H54 (cell line): ENCODE results near the gene AQP12A.

ENCODE experiments used
- DNase-seq: peaks from one replicate; pipeline ENCODE4 v3.0.0; 2011; ENCODE audit warnings: low spot score, mixed read lengths; ENCODE audit not compliant: insufficient read length
- FAIRE-seq: peaks from 3 replicates; lab custom pipeline; 2011; peaks lifted over from hg19 to GRCh38; lab: Jason Lieb, UNC
- POLR2A ChIP-seq: IDR thresholded peaks from 2 replicates; pipeline ENCODE4 v1.6.1; 2011; ENCODE audit warnings: low read depth, mild to moderate bottlenecking, low read length

AQP12A gene

DNA sequence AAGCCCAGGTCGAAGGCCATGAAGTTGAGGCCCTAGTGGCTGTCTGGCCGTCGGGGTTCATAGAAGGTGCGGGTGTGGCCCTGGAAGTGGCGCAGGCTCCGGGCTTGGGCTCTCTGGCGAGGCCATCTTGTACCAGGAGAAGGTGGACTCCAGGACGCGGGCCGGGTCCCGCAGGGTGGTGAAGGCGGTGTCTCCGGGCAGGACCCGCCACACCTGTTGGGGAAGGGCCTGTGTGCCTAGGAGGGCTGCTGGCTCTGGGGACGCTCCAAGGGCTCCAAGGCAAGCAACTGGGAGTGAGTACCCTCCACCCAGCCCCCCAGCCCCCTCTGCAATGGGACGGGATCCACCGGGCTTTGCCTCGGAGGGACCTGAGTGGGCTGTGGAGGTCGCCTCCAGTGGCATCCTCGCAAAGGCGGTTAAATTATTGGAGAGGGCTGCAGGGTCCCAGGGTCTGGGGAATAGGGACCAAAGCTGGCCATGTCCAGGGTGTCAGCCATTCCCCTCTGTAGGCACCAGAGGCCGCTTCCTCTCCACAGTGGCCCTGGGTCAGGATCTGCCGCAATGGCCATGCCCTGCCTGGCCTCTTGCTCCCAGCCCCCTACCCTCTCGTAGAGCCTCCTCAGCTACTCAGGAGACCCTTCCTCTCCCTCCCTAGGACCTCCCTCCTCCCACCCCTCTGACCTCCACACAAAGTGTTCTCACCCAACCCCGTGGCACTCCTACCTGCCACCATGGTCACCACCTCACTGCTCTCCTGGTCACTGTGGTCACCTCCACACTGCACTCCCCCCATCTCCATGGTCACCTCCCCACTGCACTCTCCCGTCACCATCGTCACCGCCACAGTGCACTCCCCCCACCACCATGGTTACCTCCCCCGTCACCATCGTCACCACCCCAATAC is 10.3 kb downstream of the AQP12A start:
- FAIRE-seq (no peak), DNase-seq (no peak)
- TF ChIP-seq POLR2A = no peak

DNA sequence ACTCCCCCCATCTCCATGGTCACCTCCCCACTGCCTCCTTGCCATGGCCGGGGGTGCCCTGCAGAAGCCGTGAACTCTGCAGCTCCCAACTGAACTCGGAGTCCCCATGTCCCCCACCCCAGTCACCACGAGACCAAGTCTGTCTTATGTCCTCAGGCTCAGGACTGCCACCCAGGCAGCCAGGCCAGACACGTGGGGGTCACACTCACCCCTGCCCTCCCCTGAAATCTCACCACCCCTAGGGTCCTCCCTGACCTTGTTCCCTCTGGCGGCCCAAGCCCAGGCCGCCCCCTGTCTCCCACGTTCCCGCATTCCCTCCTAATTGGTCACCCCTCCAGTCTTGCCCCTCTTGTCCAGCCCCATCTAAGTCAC is 11.0 kb downstream of the AQP12A start:
- FAIRE-seq = no peak
- DNase-seq = no peak
- TF ChIP-seq POLR2A = no peak

DNA sequence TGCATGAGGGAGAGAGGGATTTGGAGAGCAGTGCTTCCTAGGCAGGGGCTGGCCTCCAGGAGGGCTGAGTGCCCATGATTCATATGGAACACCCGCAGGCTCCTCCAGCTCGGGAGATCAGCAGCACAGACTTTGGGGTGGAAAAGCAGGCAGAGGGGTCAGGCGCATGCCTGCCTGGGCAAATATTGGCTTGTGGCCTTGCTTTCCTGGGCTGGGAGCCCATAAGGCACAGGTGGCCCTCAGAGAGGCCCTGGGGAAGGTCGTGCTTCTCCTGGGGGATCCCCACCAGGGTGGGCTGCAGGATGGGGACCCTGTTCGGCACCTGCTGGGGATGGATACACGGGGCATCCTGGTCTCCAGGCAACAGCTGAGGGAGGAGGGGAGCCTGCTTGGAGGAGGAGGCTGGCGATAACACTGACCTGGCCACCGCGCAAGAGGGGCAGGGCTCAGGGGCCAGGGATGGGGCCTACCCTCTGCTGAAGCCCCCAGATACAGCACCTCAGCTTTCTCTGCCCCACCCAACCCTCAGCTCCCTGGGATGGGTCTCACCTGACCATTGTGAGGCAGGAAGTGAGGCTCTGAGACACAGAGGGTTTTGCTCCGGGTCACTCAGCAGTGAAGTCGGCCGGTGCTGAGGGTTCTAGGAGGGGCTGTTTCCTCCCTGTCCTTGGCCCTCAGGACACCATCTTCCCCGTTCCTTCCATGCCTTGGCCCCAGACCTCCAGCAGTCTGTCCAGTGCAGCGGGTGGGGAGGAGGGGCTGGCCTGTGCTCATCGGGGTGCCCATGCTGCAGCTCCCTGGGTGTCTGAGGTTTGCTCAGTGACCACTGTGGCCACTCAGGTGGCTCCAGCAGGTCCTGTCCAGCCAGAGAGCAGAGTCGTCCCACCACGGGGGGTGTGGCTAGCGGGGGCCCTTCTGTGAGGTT is 12.0 kb downstream of the AQP12A start:
- FAIRE-seq = no peak
- peak; percentile 47 for DNase-seq
- no peak for TF ChIP-seq POLR2A

DNA sequence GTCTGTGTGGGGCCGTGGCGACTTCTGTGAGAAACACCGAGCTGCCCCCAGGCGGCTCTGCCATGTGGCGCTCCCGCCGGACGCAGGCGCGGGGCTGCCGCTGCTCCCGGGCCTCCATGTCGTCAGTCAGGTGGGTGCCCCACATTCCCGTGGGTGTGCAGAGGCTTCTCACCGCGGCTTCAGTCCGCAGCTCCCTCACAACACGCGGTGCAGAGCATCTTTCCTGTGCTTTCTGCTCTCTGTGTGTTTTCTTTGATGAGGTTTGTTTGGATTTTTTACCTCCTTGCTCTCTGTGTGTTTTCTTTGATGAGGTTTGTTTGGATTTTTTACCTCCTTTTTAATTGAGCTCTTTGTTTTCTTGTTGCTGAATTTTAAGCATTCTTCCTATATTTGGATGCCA is 13.0 kb downstream of the AQP12A start:
- no peak for DNase-seq

DNA sequence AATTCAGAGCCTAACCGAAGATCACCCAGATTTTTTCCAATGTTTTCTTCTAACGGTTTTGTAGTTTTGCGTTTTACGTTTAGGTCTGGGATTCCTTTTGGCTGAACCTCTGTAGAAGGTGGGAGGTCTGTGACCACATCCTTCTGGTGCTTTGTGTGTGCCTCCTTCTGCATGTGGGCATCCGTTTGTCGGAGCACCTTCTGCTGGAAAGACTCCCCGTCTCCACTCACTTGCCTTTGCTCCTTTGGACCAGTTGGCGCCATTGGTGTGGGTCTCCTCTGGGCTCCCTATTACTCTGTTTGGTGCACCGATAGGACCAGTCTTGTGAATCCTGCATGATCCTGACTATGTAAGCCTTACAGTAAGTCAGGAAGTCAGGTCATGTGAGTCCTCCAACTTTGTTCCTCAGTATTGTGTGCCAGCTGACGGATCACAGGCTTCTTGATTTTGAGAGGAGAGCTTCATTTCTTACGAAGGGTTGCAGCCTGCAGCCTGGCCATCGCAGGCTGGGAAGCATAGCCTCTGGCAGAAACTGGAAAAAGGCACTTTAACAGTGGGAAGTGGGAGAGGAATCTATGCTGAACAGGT is 13.6 kb downstream of the AQP12A start:
- FAIRE-seq (no peak), DNase-seq (no peak)
- no peak for TF ChIP-seq POLR2A

More for the DNA sequence above, 13.0 kb downstream of the AQP12A start:
- no peak for FAIRE-seq
- no peak for TF ChIP-seq POLR2A

DNA sequence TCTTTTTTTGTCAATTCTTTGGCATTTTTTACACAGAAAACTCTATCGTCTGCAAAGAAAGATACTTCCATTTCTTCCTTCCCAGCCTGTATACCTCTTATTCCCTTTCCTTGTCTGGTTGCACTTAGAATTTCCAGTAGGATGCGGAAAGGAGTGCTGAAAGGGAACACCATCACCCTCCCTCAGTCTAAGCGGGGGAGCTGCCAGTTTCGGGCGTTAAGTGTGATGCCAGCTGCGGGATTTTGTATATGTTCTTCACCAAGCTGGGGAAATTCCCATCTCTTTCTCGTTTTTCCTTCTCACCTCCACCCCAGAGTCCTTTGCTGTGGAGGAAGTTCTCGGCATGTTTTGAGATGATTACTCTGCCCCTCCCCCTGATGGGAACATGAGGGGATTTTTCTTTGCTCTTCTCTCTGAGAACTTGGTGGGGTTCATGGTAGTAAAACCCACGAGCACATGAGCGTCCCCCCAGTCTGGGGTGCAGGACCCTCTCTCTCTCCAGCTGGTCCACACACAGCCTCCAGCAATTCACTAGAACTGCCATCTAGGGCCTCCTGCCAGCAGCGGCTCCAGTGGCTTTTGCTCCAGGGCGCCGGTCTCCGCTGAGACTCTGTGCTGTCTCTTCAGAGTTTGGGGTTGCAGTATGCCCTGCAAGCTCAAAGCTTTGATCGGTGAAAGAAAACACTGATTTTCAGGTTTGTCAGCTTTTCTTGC is 15.5 kb downstream of the AQP12A start:
- FAIRE-seq (no peak), DNase-seq (no peak)
- no peak for TF ChIP-seq POLR2A

DNA sequence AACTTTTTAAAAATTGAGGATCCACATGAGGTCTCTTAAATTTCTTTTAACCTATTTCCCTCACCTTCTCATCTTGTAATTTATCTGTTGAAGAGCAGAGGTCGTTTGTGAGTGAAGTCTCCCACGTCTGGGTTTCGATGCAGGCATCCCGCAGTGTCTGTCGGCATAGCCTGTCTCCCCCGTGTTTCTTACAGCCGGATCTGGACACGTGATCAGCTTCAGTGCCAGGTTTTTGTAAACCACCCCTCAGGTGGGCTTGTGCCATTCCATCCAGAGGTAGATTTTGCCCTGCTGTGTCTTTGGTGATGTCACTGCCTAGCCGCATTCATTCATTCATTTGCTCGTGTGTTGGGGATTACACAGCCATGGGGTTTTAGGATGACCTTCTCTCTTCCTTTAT is 16.2 kb downstream of the AQP12A start:
- TF ChIP-seq POLR2A = no peak
- no peak for FAIRE-seq
- DNase-seq = no peak

DNA sequence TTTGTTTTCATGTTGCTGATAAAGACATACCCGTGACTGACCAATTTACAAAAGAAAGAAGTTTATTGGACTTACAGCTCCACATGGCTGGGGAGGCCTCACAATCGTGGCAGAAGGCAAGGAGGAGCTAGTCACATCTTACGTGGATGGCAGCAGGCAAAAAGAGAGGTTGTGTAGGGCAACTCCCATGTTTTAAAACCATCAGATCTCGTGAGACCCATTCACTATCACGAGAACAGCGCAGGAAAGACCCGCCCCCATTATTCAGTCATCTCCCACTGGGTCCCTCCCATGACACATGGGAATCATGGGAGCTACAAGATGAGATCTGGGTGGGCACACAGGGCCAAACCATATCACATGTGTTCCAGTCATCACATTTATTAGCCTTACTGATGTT is 16.8 kb downstream of the AQP12A start:
- DNase-seq = no peak
- no peak for FAIRE-seq
- no peak for TF ChIP-seq POLR2A

DNA sequence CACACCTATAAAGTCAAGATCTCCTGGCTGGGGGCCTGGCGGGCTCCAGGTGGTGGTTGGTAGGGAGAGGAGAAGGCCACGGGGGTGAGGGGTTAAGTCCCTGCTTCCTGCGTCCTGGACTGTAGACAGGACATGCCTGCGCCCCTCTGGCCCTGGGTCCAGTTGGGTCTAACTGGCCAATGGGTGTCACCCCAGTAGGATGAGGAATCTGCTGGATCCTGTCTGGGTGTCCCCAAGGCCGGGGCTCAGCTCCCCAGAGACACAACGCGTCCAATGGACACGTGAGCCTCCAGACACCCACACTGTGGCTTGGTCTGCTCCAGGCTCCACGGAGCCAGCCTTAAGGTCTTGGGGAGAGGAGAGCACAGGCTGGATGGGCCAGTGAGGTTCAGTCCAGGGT is 19.6 kb downstream of the AQP12A start:
- no peak for TF ChIP-seq POLR2A
- FAIRE-seq (no peak), DNase-seq (no peak)

DNA sequence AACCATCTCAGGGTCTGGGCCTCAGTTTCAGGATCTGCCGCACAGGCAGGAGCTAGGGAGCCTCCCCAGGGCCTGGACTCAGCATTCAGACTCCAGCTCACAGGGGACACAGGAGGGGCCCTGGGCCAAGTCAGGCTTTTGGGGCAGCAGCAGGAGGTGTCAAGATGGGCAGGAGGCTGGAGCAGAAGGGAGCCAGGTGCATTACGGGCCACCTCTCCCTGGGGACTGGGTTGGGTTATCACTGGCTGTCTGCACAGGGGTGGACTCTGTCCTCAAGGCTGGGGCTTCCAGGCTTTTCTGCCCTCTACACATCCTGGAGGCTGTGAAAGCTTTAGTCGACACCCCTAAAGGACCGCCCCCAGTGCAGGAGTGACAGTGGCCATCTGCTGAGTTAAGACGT is 20.0 kb downstream of the AQP12A start:
- TF ChIP-seq POLR2A = no peak
- DNase-seq (no peak), FAIRE-seq (no peak)

DNA sequence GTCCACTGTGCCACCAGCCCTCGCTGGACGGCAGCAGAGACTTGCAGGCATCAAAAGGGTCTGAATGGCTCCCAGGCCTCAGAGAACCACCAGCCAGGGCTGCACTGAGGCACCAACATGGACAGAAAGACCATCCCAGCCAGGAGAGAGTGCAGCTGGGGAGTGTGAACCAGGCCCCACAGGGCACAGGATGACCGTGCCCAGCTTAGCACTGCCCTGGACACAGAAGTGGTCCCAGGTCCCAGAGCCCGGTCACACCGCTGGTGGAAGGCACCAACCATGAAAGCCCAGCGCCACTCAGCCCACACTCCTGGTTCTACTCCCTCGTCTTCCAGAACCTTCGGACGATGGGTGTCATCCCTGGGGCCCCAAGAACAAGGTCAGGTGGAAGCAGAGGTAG is 20.5 kb downstream of the AQP12A start:
- no peak for TF ChIP-seq POLR2A
- no peak for FAIRE-seq
- DNase-seq = no peak

DNA sequence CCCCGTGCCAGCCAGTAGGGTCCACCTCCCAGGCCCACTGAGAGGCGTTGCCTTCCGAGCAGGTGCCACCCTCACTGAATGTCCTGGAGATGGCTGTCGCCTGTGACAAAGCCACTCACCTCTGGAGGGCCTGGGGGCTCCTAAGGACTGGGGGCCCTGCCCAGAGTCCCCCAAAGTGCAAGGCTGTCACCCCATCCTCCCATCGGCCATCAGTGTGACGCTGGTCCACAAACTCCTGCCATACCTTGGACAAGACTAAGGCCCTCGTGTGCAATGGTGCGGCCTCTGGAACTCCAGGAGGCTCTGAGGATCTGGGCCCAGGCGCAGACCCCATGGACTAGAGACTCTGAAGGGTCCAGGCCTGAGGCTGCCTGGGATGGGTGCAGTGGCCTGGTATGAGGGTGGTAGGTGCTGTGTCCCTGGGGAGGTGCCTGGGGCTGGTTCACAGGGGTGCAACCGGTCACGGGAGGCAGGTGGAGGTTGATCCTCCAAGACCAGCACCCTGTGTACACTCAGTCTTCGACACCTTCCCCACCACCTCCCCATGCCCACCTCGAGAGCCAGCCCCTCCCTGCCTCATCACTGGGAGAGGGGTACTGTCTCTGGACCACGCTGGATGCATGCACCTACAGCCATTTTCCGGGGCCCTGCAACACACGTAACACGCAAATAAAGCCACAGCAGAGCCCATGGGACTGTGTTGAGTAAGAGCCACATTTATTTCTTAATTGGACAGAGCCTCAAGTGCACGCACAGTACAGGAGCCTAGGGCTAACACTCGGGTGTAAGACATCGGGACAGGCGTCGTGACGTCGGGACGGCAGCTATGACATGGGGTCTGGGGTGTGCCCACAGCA is 21.6 kb downstream of the AQP12A start:
- no peak for DNase-seq
- FAIRE-seq = no peak
- TF ChIP-seq POLR2A = no peak
